Measurements from ENCODE around the gene PRKX.
"Not testable (repeated sequence)": the region's sequence is repeated elsewhere in the genome, so short reads cannot be mapped to it uniquely, and the experiment has no call there.

The PRKX gene

DNA sequence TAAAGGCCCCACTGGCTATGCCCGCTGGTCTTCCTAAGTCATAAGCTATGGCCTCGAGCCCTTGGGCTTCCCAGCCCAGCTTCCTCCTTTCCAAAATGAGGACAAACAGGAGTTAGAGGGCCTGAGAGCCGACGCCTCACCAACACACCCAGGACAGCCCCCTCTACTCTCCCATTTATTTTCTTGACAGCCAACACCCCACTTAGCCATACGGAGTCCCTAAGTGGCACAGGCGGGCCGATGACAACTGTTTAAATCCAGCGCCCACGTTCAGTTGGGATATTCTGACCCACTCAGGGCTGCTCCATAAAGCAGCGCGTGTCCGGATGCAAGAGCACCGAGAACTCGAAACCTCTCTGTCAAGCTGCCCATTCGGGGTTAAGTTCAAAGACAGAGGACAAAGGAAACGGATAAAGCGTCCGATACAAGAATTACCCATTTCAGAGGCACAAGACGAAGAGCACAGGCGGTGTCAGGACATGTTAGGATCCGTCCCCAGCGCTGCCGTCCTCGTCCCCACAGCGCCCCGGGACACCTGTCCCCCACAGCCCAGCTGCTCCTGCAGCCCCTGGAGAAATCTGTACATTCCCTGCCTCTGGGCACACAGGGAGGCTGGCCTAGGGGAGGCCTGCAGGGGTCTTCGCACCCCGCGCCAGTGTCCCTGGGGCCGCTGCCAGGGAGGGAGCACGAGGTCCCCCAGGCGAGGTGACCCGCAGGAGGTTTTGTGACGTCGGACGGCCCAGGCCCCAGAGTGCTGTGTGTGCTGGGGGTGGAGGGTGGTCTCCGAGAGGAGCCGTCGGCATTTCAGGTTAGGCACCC, 1.2 kb downstream of the PRKX start:
- DNase-seq (ENCODE audit: low read depth) = no peak
- peak overlapping the region; percentile 63 for H3K4me3 ChIP-seq (ENCODE audit: low read depth, low read length)

DNA sequence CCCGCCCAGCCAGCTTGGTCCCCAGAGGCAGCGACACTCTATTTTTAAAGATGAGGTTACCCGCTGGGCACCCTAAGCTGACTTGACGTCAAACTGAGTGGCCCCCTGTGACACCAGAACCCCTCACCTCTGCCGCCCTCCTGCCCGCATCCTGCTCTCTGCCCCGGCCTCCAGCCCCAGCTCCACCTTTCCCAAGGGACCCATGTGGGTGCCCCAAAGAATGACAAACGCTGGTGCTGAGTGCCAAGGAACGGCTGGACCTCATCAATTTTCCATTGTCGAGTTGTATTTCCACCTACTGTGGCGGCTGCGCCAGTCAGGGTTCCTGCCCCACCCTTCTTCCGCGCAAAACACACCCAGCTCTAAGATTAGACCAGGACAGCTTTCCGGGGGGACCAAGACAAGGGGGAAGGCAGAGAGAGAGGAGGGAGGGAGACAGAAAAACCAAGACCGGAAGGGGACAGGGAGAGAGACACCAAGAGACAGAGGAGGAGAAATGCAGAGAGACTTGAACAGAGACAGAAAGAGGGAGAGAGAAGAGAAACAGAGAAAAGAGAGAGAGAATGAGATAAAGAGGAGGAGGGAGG, 2.0 kb downstream of the PRKX start:
- peak overlapping the region; percentile 63 for H3K4me3 ChIP-seq (ENCODE audit: low read depth, low read length)
- DNase-seq (ENCODE audit: low read depth) = no peak

DNA sequence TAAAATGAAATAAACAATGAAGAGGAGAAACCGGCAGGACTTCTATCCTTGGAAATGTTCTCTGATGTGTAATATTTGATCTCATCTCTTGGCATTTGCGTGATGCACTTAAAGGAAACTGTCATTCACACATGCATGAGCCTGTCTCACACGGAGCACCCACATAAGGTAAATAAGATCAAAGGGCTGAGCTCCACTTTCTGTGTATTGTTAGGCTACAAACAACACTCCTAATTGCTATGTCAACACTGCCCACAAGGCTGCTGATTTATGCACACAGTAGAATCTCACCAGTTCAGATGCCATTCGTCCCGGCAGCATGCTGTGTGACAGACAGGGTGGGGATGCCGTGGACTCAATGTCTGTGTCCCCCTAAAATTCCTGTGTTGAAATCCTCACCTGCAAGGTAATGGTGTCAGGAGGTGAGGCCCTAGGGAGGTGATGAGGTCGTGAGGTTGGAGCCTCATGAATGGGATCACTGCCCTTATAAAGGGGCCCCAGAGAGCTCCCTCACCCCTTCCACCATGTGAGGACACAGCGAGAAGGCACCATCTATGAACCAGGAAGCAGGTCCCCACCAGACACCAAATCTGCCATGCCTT, 5.7 kb downstream of the PRKX start:
- not testable (repeated sequence) for DNase-seq (ENCODE audit: low read depth); H3K4me3 ChIP-seq (ENCODE audit: low read depth, low read length)

DNA sequence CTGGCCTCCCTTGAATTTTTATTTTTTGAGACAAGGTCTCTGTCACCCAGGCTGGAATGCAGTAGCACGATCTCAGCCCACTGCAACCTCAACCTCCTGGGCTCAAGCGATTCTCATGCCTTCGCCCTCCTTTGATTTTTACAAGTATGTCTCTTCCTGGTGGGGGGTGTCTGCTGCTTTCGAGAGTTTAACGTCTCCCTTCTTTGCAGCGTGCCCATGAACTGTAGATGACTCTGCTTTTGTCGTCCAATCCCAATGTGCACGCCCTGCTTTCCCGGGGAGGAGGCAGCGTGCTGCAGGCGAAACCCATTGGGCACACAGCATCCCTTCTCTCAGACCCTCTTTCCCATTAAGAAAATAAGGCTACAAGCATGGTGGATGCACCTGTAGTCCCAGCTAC, 7.0 kb downstream of the PRKX start:
- H3K4me3 ChIP-seq (ENCODE audit: low read depth, low read length) = no peak overlapping the region

DNA sequence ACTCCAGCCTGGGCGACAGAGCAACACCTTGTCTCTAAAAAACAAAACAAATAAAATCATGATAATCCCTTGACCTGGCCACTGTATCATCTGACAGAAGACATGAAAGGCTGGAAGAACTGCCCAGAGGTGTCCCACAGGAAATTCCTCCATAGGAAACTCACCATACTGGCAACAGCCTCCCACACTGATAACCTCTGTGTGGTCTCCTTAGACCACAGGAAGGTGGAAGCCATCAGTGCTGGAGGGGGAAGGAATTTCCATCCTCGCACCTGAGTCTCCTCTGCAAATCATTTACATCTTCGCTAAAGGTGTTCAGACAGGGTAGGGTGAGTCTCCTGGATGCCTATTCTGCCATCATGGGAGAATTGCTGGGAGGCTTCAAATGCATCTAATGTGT, 10.2 kb downstream of the PRKX start:
- H3K4me3 ChIP-seq (ENCODE audit: low read depth, low read length); DNase-seq (ENCODE audit: low read depth): not testable (repeated sequence)

More for the DNA sequence above, 7.0 kb downstream of the PRKX start:
- no peak for DNase-seq (ENCODE audit: low read depth)

DNA sequence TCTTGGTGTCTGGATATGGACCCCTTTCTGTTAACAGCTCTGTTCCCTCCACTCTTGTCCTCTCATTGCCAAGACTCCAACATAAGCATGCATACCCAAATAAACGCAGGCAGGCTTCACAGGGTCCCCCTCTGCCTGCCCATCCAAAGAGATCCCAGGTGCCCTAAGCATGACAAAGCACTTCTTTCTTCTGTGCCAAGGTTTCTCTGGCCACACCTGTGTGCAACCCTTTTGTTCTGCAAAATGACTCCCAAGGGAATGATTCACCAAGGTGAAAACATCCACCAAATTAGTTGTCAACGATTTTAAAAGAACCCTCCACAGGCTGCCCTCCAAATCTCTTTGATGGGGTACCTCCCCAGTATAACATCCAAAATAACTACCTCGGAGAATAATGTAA, 11.4 kb downstream of the PRKX start:
- DNase-seq (ENCODE audit: low read depth); H3K4me3 ChIP-seq (ENCODE audit: low read depth, low read length): not testable (repeated sequence)

DNA sequence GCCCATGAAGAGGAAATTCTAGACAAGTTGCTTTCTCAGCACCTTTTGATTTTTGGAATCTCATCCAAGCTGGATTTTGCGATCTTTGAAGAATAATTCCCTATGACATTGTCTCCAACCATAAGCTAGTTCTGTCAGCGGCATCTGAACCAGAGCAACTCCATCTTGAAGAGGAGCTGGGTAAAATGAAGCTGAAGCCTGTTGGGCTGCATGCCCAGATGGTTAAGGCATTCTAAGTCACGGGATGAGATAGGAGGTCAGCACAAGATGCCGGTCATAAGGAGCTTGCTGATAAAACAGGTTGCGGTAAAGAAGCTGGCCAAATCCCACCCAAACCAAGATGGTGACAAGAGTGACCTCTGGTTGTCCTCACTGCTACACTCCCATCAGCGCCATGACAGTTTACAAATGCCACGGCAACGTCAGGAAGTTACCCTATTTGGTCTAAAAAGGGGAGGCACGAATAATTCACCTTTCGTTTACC, 12.0 kb downstream of the PRKX start:
- not testable (repeated sequence) for DNase-seq (ENCODE audit: low read depth); H3K4me3 ChIP-seq (ENCODE audit: low read depth, low read length)

DNA sequence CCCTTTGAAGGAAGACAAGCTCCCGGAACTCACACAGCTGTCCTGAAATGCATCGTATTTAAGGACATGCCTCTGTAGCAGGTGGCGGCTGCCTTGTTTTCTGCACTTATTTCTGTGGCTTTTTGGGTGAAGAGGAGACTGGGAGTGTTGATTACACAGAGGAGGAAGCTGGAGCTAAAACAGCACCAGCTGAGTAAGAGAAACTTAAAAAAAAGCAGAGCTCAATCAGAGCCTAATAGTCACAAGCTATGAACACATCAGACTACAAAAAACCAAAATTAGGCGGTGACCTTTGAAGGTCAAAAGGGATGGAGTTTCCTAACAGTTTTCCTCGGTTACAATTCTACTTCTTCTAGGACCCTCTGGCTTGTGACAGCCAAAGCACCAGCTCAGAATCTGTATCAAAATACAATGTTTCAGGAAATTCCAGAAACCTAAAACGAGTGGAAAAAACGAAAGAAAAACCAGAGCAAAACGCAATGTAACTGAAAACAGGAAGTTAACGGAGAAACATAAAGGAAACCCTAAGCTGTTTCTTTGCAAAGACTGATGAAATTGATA, 13.5 kb downstream of the PRKX start:
- no peak for DNase-seq (ENCODE audit: low read depth)
- peak overlapping the region; percentile 21 for H3K4me3 ChIP-seq (ENCODE audit: low read depth, low read length)

DNA sequence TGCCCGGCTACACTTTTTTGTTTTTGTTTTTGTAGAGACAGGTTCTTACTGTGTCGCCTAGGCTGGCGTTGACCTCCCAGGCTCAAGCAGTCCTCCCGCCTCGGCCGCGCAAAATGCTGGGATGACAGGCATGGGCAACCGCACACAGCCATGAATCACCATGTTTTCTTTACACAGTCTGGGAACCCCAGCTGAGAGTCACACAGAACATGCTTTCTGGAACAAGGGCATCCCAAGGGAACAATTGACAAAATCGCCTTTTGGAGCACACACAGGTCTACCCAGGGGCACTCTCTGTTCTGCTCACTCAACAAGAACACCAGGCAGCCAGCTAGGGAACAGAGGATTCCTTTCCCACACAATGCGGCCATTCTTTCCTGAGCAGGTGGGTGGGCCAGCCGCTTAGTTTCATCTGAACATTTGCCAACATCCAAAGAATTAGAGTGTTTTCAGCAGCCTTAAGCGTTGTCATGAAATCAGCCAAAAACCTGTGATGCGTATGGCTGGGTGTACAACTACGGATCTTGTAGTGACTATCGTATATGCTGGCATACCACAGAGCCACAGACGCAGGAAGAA, 15.7 kb downstream of the PRKX start:
- DNase-seq (ENCODE audit: low read depth) = peak; percentile 87
- H3K4me3 ChIP-seq (ENCODE audit: low read depth, low read length) = no peak overlapping the region

DNA sequence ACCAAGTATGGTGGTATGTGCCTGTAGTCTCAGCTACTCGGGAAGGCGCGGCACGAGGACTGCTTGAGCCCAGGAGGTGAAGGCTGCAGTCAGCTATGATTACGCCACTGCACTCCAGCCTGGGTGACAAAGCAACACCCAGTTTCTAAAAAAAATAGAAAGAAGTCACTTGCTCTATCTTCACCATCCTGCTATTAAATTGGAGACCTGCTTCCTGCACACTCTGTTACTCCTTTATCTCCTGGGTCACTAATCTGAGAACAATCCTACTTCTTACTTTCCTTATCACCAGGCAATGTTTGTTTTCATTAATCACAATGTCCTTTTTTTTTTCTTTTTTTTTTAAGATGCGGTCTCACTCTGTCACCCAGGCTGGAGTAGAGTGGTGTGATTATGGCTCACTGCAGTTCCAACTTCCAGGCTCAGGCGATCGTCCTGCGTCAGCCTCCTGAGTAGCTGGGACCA, 16.2 kb downstream of the PRKX start:
- no peak overlapping the region for H3K4me3 ChIP-seq (ENCODE audit: low read depth, low read length)
- DNase-seq (ENCODE audit: low read depth) = no peak

DNA sequence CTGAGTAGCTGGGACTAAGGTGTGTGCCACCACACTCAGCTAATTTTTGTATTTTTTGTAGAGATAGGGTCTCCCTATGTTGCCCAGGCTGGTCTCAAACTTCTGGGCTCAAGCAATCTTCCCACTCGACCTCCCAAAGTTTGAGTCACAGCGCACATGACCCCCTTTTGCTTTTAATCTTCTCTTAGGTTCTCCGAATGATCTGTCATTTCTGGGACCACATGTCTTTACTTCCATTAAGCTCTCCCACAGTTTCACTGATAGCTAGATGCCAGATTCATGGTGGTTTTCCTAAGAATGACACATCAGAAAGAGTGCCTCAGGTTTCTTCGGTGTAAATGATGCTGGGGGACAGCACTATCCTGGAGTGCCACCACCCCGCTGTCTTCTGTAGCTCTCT, 17.9 kb downstream of the PRKX start:
- DNase-seq (ENCODE audit: low read depth) = no peak
- no peak overlapping the region for H3K4me3 ChIP-seq (ENCODE audit: low read depth, low read length)

DNA sequence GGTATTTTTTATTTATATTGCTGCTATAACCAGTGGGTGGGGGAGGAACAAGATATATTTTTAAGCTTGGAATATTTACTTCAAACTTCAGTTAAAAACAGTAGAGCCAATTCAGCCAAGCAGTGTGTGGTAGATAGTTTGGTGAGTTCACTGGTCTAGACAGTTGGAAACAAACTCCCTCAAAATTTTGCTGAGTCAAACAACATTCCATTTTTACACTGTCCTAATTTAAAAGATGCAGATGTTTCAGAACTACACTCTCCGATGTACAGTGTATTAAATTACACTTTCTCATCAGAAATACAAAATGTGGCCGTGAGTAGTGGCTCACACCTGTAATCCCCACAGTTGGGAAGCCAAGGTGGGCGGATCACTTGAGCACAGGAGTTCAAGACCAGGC, 23.3 kb downstream of the PRKX start:
- DNase-seq (ENCODE audit: low read depth) = no peak
- no peak overlapping the region for H3K4me3 ChIP-seq (ENCODE audit: low read depth, low read length)

DNA sequence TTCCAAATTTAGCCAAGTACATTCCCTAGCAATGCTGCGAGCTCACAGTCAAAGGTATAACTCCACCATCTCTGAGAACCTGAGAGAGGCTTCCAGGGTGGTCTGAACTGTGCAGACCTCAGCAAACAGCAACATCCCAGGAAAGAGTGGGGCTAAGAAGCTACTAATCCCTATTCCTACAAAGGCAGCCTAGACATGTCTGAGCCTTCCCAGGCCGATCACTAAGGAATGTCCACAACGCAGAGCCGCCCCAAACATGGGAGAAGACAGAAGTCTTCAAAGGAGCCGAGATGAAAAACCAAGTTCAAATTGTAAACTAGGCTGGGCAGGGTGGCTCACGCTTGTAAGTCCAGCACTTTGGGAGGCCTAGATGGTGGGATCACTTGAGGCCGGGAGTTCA, 30.2 kb downstream of the PRKX start:
- DNase-seq (ENCODE audit: low read depth); H3K4me3 ChIP-seq (ENCODE audit: low read depth, low read length): not testable (repeated sequence)

DNA sequence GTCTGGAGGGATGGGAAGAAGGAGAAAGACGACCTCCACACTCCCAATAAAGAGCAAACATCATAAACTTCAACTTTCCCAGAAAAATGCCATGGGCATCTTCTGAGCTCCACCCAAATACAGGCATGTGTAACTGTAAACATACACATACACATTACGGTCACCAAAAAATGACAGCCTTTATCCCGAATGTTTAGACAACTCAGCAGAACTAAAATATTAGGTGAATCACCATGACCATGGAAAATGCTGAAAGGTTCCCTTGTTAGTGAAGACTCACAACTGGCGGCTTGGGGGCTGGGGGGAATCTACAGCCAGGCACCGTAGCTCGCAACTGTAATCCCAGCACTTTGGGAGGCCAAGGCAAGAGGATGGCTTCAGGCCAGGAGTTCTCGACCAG, 33.0 kb downstream of the PRKX start:
- DNase-seq (ENCODE audit: low read depth) = no peak
- H3K4me3 ChIP-seq (ENCODE audit: low read depth, low read length) = no peak overlapping the region

DNA sequence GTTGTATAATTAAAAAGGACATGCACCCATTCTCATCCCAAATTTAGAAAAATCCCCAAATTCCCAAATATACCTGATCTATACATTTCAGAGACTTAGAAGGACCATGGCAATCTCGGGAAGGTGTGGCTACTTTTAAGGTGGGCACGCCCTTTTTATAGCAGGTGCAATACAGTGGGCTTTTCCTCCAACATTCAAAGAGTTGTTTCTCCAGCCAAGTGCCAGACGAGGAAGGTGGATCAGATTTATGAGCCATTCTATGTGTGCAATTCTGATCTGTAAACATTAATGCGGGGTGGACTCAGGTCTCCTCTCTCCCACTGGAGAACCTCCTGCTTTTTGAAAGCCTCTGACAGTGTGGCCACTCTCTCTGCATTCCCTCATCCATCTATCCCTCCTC, 33.8 kb downstream of the PRKX start:
- no peak for DNase-seq (ENCODE audit: low read depth)
- no peak overlapping the region for H3K4me3 ChIP-seq (ENCODE audit: low read depth, low read length)

DNA sequence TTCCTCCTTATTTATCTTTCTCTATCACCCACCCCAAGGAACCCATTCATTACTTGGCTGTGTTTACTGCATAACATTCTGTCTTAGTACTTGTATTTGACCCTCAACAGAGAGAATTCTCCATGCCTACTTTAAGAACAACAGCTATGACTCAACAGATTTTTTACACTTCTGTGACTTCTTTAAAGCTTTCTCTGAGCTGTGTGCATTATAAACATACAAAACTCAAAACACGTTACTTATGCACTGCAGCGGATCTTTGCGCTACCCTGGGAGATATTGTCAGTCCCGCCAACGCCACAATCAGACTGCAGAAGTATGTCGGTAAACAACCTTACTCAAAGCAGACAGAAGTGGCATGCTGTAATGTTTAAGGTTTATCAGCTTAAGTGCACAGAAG, 35.1 kb downstream of the PRKX start:
- no peak for DNase-seq (ENCODE audit: low read depth)

DNA sequence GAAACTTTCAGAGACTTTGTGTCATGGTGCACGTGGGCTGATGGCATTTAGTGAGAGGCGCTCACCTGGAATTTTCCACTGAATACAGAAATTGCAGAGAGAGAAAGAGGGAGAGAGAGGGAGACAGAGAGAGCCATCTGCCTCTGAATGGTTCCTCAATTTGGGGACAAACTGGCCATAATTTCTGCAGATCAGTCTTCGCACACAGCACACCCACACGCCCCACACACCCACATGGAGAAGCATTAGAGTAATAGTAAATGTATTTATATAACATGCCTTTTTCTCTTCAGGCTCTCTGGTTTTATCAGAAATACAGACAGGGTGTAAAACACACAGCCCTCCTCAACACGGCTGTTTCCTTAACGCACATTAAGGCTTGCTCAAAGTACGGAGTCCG, 38.6 kb downstream of the PRKX start:
- DNase-seq (ENCODE audit: low read depth) = no peak
- H3K4me3 ChIP-seq (ENCODE audit: low read depth, low read length) = no peak overlapping the region

More for the DNA sequence above, 35.1 kb downstream of the PRKX start:
- H3K4me3 ChIP-seq (ENCODE audit: low read depth, low read length) = no peak overlapping the region

DNA sequence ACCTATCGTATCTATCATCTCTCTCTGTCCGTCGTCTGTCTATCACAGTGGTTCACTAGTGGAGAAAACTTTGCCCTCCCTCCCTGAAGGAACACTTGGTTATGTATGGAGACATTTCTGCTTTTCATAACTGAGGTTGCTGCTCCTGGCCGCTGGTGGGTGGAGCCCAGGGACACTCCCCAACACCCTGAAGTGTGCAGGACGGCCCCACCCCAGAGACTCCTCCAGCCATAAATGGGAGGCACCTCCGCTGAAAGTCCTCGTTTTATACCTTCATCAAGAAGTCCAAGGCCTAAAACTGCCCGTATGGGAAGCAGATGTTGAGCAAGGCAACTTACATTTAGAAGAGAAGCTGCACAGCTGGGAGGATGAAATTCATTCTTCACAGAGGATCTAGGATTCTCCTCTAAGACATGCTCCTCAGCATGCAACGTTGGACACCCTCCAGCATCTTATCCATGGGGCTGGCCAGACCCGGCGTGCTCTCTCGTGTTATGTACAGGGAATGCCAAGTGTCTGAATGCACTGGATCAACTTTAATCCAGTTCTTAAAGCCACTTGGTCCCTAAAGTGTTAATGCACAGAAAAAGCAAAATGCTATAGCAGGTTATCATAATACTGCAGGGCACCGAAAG, 43.5 kb downstream of the PRKX start:
- DNase-seq (ENCODE audit: low read depth) = no peak
- H3K4me3 ChIP-seq (ENCODE audit: low read depth, low read length) = no peak overlapping the region

DNA sequence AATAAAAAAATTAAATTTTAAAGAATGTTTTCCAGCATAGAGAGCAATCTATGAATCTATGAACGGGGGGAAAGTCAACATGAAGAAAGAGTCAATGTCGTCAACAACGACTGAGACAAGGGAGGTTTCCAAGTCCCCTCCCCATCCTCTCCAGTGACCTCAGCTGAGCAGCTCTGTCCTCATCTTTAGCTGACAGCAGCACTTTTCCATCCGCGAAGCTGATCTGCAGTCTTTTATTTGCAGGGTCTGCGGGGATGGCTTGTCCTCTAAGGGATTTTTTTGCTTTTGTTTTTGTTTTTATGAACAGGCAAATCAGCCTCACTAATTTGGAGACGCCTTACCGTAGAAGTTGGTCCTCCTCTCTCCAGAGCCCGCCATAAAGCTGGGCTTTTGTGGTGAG, 46.5 kb downstream of the PRKX start:
- DNase-seq (ENCODE audit: low read depth) = no peak
- H3K4me3 ChIP-seq (ENCODE audit: low read depth, low read length) = no peak overlapping the region

All from skeletal muscle cell (primary cell).